Neuronal stem cell (in vitro differentiated cells): ENCODE results near the gene CCDC57.

Experiments
- DNase-seq: peaks from one replicate; pipeline ENCODE4 v3.0.0-alpha.2; 2013; ENCODE audit warnings: low spot score
- H2AFZ ChIP-seq: one replicate; pipeline ENCODE4 v1.6.1; 2013; ENCODE audit warnings: mild to moderate bottlenecking, low read length, inconsistent platforms
- H2AK5ac ChIP-seq: 2 replicates; pipeline ENCODE4 v1.6.1; 2013; ENCODE audit warnings: low read depth, mild to moderate bottlenecking, inconsistent platforms, low read length, moderate library complexity, mixed read lengths
- H2BK120ac ChIP-seq: 2 replicates; pipeline ENCODE4 v1.6.1; 2013; ENCODE audit warnings: low read depth, mild to moderate bottlenecking, inconsistent platforms, low read length, moderate library complexity, mixed read lengths
- H2BK12ac ChIP-seq: one replicate; pipeline ENCODE4 v1.6.1; 2013; ENCODE audit warnings: low read length, inconsistent platforms
- H2BK15ac ChIP-seq: 2 replicates; pipeline ENCODE4 v1.6.1; 2013; ENCODE audit warnings: mild to moderate bottlenecking, low read length, inconsistent platforms, mixed read lengths
- H2BK5ac ChIP-seq: one replicate; pipeline ENCODE4 v1.6.1; 2013; ENCODE audit warnings: inconsistent platforms, mild to moderate bottlenecking, low read length, moderate library complexity
- H3K14ac ChIP-seq: one replicate; pipeline ENCODE4 v1.6.1; 2013; ENCODE audit warnings: low read length, inconsistent platforms
- H3K18ac ChIP-seq: 2 replicates; pipeline ENCODE4 v1.6.1; 2013; ENCODE audit warnings: low read length, inconsistent platforms
- H3K23ac ChIP-seq: 2 replicates; pipeline ENCODE4 v1.6.1; 2013; ENCODE audit warnings: low read depth, mild to moderate bottlenecking, mixed read lengths, low read length, inconsistent platforms; ENCODE audit not compliant: poor library complexity
- H3K27ac ChIP-seq: replicated peaks from 3 replicates; pipeline ENCODE4 v1.5.1; 2013; ENCODE audit warnings: low read length, inconsistent platforms
- H3K27me3 ChIP-seq, 3 experiments: 2 replicates each; pipeline ENCODE4 v1.6.1; 2013; ENCODE audit warnings: low read length in 3 of 3, mild to moderate bottlenecking in 2 of 3, inconsistent platforms in 1 of 3, low read depth in 1 of 3, mixed read lengths in 1 of 3, moderate library complexity in 1 of 3; ENCODE audit not compliant: control insufficient read depth in 3 of 3, insufficient read depth in 3 of 3
- H3K36me3 ChIP-seq, 2 donors: replicated peaks in 1 of 2; 2 replicates each; pipeline ENCODE4 v1.6.1; 2013; ENCODE audit warnings: low read length in 2 of 2; ENCODE audit not compliant: control insufficient read depth in 2 of 2, insufficient read depth in 2 of 2
- H3K4ac ChIP-seq: 2 replicates; pipeline ENCODE4 v1.6.1; 2013; ENCODE audit warnings: inconsistent platforms, mild to moderate bottlenecking, low read length, moderate library complexity
- H3K4me1 ChIP-seq, 2 donors: 1 replicate in 1 of 2; 2 replicates in 1 of 2; pipeline ENCODE4 v1.6.1; 2013; ENCODE audit warnings: low read length in 2 of 2, low read depth in 1 of 2; ENCODE audit not compliant: control insufficient read depth in 2 of 2, insufficient read depth in 1 of 2
- H3K4me2 ChIP-seq: one replicate; pipeline ENCODE4 v1.6.1; 2013; ENCODE audit warnings: mild to moderate bottlenecking, low read length, inconsistent platforms; ENCODE audit not compliant: insufficient read depth, poor library complexity, severe bottlenecking
- H3K4me3 ChIP-seq, 2 donors: 2 replicates each; pipeline ENCODE4 v1.5.1; 2013; ENCODE audit warnings: low read length in 2 of 2, mild to moderate bottlenecking in 2 of 2, inconsistent platforms in 1 of 2, moderate library complexity in 1 of 2
- H3K79me1 ChIP-seq: one replicate; pipeline ENCODE4 v1.6.1; 2013; ENCODE audit warnings: low read depth, mild to moderate bottlenecking, inconsistent platforms, low read length, moderate library complexity
- H3K9ac ChIP-seq: one replicate; pipeline ENCODE4 v1.6.1; 2013; ENCODE audit warnings: mild to moderate bottlenecking, low read depth, low read length, inconsistent platforms; ENCODE audit not compliant: poor library complexity
- H3K9me3 ChIP-seq, 2 donors: replicated peaks in 1 of 2; 2 replicates each; pipeline versions ENCODE3 to v1.6.1; 2013; ENCODE audit warnings: low read length in 2 of 2, mild to moderate bottlenecking in 2 of 2, inconsistent platforms in 1 of 2, low read depth in 1 of 2, mixed read lengths in 1 of 2, moderate library complexity in 1 of 2; ENCODE audit not compliant: control insufficient read depth in 2 of 2, insufficient read depth in 1 of 2
- H4K8ac ChIP-seq: one replicate; pipeline ENCODE4 v1.6.1; 2013; ENCODE audit warnings: low read depth, mild to moderate bottlenecking, inconsistent platforms, low read length, moderate library complexity
- H4K91ac ChIP-seq: one replicate; pipeline ENCODE4 v1.6.1; 2013; ENCODE audit warnings: low read length, low read depth, mild to moderate bottlenecking, inconsistent platforms; ENCODE audit not compliant: poor library complexity
- WGBS, 2 donors: extraction: QIAGEN DNeasy Blood & Tissue Kit; methylation state at CpG; one replicate each; pipeline ENCODE4 v1.1.7; 2013; ENCODE audit warnings: missing lambda C conversion rate in 2 of 2, mixed read lengths in 1 of 2; ENCODE audit not compliant: insufficient read length in 2 of 2, insufficient replicate concordance in 1 of 2; ENCODE audit errors: extremely low coverage in 2 of 2; 5-methylcytosine and 5-hydroxymethylcytosine counted together

Gene CCDC57

DNA sequence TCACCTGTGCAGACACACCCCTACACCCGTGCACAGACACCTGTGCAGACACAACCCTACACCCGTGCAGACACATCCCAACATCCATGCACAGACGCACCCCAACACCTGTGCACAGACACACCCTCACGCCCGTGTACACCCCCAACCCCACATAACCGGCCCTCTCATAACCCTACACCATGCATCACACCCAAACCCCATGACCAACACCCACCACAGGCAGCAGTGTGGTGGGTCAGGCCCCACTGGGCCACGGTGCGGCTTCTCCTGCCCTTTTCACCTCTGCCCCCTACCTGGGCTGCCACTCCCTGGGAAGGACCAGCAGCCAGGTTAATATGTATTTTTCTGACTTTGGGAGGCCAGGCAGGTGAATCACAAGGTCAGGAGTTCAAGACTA lies 12.0 kb upstream of the CCDC57 start:
- no peak for DNase-seq
- Histone ChIP-seq H3K4ac (no peak overlapping the region), H2AK5ac (no peak overlapping the region), H2AFZ (no peak overlapping the region), H3K4me1 (peaks cover 2 to 5% of the 10 kb centered on the region in 2 donors), H3K9me3 (no peaks in the 10 kb centered on the region), H3K23ac (no peak overlapping the region), H2BK12ac (no peak overlapping the region), H3K36me3 (no peaks in the 10 kb centered on the region), H3K4me3 (no peak overlapping the region), H2BK5ac (no peak overlapping the region), H3K27me3 (peaks cover 14 to 38% (median 28%) of the 10 kb centered on the region in 3 experiments), H3K9ac (no peak overlapping the region), H2BK120ac (no peak overlapping the region), H3K14ac (no peak overlapping the region), H3K18ac (no peak overlapping the region), H4K91ac (peak overlapping the region; percentile 68), H3K4me2 (no peak overlapping the region), H2BK15ac (no peak overlapping the region), H4K8ac (no peak overlapping the region), H3K79me1 (no peaks in the 10 kb centered on the region), H3K27ac (no peak overlapping the region)
- WGBS, 2 donors = no CpG with 5 or more reads among the region's 8 CpGs

DNA sequence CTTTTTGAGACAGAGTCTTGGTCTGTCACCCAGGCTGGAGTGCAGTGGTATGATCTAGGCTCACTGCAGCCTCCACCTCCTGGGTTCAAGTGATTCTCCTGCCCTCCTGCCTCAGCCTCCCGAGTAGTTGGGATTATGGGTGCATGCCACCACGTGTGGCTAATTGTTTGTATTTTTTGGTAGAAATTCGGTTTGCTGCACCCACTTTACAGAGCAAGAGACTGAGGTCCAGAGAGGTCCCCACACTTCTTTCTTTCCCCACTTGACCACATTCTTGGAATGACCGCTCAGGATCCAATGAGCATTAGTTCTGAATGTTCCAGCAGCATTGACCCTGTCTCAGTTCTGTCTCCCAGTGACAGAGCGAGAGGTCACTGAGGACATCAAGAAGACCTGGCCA lies 10.9 kb upstream of the CCDC57 start:
- Histone ChIP-seq H4K91ac (no peak overlapping the region), H3K79me1 (no peaks in the 10 kb centered on the region), H2BK12ac (peak overlapping the region; percentile 63), H3K18ac (no peak overlapping the region), H3K9me3 (no peaks in the 10 kb centered on the region), H2BK5ac (no peak overlapping the region), H2BK15ac (no peak overlapping the region), H3K36me3 (no peaks in the 10 kb centered on the region), H3K9ac (peak overlapping the region; percentile 50), H2AK5ac (no peak overlapping the region), H4K8ac (no peak overlapping the region), H3K14ac (no peak overlapping the region), H3K23ac (no peak overlapping the region), H3K4me2 (no peak overlapping the region), H3K27ac (no peak overlapping the region), H3K4me3 (no peak overlapping the region), H2AFZ (no peak overlapping the region), H3K4ac (no peak overlapping the region), H3K27me3 (peaks cover 3 to 29% (median 16%) of the 10 kb centered on the region in 3 experiments), H2BK120ac (no peak overlapping the region), H3K4me1 (peaks cover 2 to 5% of the 10 kb centered on the region in 2 donors)
- DNase-seq = no peak
- WGBS, 2 donors = no CpG with 5 or more reads among the region's 5 CpGs

DNA sequence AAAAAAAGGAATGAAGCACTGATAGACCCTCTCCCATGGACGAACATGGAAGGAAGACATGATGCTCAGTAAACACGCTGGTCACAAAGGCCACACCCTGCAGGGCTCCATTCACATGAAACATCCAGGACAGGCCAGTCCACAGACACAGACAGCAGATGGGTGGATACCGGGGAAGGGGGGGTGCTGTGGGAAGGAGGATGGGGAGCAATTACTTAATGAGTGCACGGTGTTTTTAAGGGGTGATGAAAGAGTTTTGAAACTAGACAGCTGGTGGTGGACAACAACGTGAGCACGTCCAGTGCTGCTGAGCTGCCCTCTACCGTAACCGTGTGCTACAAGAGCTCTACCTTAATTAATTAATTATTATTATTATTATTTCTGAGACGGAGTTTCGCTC lies 10.2 kb upstream of the CCDC57 start:
- H3K4me2 ChIP-seq = no peak overlapping the region
- no peak overlapping the region for H3K9ac ChIP-seq
- no peak overlapping the region for H3K23ac ChIP-seq
- no peak overlapping the region for H2BK12ac ChIP-seq
- H4K8ac ChIP-seq = no peak overlapping the region
- H3K14ac ChIP-seq = no peak overlapping the region
- no peak overlapping the region for H3K4ac ChIP-seq
- H2AK5ac ChIP-seq = no peak overlapping the region
- no peak overlapping the region for H2BK15ac ChIP-seq
- no peak overlapping the region for H2AFZ ChIP-seq
- H3K9me3 ChIP-seq = no peaks in the 10 kb centered on the region
- no peak overlapping the region for H4K91ac ChIP-seq
- peaks cover 2 to 5% of the 10 kb centered on the region in 2 donors for H3K4me1 ChIP-seq
- H3K4me3 ChIP-seq = no peak overlapping the region
- no peak overlapping the region for H2BK5ac ChIP-seq
- no peak for DNase-seq
- no peak overlapping the region for H3K27ac ChIP-seq
- H2BK120ac ChIP-seq = no peak overlapping the region
- H3K36me3 ChIP-seq = no peaks in the 10 kb centered on the region
- H3K79me1 ChIP-seq = no peaks in the 10 kb centered on the region
- H3K18ac ChIP-seq = no peak overlapping the region
- WGBS, 2 donors = no CpG with 5 or more reads among the region's 10 CpGs
- peaks cover 0 to 22% (median 9%) of the 10 kb centered on the region in 3 experiments for H3K27me3 ChIP-seq

DNA sequence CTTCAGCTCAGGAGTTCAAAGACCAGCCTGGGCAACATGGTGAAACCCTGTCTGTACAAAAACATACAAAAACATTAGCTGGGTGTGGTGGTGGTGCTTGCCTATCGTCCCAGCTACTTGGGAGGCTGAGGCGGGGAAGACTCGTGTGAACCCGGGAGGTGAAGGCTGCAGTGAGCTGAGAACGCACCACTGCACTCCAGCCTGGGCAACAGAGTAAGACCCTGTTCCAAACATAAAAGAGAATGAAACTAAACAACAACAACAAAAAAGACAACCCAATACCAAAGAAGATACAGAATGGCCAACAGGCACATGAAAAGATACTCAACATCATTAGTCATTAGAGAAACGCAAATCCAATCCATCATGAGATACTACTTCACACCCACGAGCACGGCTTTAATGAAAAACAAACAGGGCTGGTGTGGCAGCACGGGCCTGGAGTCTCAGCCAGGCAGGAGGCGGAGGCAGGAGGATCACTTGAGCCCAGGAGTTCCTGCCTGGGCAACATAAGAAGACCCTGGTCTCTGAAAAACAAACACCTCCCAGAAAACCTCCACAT lies 8.8 kb upstream of the CCDC57 start:
- DNase-seq = no peak
- Histone ChIP-seq H3K9ac (no peak overlapping the region), H3K23ac (no peak overlapping the region), H3K4me3 (no peak overlapping the region), H3K14ac (no peak overlapping the region), H3K27me3 (peaks cover 0 to 8% (median 0%) of the 10 kb centered on the region in 3 experiments), H3K4me2 (no peak overlapping the region), H3K9me3 (no peaks in the 10 kb centered on the region), H3K36me3 (no peaks in the 10 kb centered on the region), H3K18ac (no peak overlapping the region), H3K4ac (no peak overlapping the region), H2BK5ac (no peak overlapping the region), H2BK12ac (no peak overlapping the region), H2AK5ac (no peak overlapping the region), H2BK120ac (no peak overlapping the region), H2AFZ (no peak overlapping the region), H3K79me1 (no peaks in the 10 kb centered on the region), H4K8ac (no peak overlapping the region), H4K91ac (no peak overlapping the region), H3K4me1 (peaks cover 2 to 13% of the 10 kb centered on the region in 2 donors), H2BK15ac (no peak overlapping the region), H3K27ac (no peak overlapping the region)
- WGBS, 2 donors = no CpG with 5 or more reads among the region's 10 CpGs
